GM12872 (cell line): ENCODE measurements around the gene NODAL.

ENCODE experiments used
- TF ChIP-seq, protein P1 (sequence below): IDR thresholded peaks from 3 replicates; pipeline ENCODE4 v1.5.1; 2011; ENCODE audit warnings: low read depth, mild to moderate bottlenecking, low read length, moderate library complexity; ENCODE audit not compliant: insufficient read depth

The NODAL gene

DNA sequence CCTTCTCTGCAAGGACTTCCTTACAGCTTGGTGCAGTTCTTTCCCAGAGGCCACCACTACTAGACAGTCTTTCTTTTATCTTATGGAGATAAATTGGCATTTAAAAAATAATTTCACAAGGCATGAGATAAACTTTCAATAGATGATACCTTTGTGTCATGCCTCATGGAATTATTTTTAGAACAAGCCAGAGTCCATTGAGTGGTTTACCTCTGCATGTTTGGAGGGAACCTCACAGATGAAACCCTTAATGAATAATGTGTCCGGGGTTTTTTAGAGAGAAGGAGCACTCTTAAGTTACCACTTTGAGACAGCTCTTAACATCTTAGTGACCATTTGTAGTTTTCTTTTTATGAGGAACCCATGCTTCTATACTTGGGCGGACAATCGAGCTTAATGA, 17.2 kb downstream of the NODAL start:
- TF ChIP-seq, protein P1, sequence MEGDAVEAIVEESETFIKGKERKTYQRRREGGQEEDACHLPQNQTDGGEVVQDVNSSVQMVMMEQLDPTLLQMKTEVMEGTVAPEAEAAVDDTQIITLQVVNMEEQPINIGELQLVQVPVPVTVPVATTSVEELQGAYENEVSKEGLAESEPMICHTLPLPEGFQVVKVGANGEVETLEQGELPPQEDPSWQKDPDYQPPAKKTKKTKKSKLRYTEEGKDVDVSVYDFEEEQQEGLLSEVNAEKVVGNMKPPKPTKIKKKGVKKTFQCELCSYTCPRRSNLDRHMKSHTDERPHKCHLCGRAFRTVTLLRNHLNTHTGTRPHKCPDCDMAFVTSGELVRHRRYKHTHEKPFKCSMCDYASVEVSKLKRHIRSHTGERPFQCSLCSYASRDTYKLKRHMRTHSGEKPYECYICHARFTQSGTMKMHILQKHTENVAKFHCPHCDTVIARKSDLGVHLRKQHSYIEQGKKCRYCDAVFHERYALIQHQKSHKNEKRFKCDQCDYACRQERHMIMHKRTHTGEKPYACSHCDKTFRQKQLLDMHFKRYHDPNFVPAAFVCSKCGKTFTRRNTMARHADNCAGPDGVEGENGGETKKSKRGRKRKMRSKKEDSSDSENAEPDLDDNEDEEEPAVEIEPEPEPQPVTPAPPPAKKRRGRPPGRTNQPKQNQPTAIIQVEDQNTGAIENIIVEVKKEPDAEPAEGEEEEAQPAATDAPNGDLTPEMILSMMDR, result no peak

DNA sequence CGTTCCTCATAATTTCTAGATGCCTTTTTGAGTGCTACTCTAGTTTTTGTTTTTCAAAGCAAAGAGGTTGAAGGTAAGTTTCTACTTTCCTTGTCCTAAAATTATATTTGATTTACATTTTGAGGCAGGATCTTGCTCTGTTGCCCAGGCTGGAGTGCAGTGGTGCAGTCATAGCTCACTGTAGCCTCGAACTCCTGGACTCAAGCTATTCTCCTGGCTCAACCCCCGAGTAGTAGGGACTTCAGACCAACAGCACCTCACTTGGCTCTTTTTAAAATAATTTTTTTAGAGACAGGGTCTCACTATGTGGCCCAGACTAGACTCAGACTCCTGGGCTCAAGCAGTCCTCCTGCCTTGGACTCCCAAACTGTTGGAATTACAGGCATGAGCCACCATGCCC, 22.8 kb downstream of the NODAL start:
- TF ChIP-seq, protein P1, result no peak

DNA sequence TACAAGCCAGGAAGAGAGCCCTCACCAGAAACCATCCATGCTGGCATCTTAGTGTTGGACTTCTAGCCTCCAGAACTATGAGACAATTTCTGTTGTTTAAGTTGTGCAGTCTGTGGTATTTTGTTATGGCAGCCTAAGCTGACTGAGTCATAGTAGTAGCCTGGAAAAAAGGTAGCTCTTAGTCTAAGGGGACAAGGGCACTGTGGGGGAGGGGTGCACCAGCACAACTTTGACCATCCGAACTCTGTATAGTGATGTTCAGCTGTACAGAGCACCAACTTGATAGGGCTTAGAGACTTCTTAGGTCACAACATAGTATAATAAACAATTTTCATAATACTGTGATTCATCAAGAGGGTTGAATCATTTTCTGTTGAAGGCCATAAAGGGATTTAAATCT, 23.3 kb downstream of the NODAL start:
- TF ChIP-seq, protein P1, result no peak

DNA sequence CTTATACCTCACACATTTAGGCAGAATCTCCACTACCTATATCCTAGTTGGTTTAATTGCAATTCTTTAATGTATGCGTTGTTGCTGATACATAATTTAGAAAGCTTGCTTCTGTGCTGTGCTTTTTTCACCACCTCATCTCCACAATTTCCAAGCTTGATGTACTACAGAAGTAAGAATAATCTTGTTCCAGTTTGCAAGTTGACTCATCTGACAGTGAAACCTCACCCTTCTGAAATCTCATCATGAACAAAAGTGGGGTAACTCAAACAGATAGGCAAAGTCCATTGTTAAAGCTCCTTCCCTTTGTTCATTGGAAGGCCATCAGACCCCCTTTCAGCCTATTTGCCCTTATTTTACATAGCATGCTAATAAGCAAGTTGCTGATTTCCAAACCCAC, 23.9 kb downstream of the NODAL start:
- TF ChIP-seq, protein P1, result no peak

DNA sequence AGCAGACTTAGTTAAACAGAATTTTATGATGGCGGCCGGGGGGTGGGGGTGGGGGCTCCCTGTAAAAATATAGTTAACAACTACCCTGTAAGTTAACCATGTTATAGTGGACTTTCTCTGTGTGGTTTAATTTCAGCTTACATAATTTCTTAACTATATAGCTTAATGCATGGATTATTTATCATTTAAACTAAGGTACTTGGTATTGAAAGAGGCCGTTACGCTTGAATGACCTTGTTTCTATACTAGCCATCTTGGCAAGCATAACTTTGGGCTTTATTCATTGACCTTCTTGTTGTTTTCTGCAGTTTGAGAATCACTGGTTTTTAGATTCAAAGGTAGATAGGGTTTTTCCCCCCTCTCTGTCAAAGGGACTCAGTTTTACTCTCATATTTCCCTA, 29.1 kb downstream of the NODAL start:
- TF ChIP-seq, protein P1, result no peak

DNA sequence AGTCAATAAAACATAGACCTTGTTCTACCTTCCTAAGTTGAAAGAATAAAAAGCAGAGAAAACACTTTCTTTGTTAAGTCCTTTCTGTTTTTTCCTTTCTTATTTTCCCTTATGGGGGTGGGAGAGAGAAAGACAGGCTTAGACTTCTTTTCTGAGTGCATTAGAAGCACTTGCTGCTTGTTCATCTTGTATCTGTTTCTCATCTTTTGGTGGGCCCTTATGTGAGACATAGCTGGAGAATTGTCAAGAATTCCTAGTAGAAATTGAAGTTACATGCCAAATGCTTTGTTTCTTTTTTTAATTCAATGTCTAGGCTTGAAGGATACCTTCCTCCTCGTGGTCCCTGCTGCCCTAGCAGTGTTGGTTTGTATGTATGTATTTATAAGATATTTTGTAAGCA, 30.9 kb downstream of the NODAL start:
- TF ChIP-seq, protein P1, result no peak

DNA sequence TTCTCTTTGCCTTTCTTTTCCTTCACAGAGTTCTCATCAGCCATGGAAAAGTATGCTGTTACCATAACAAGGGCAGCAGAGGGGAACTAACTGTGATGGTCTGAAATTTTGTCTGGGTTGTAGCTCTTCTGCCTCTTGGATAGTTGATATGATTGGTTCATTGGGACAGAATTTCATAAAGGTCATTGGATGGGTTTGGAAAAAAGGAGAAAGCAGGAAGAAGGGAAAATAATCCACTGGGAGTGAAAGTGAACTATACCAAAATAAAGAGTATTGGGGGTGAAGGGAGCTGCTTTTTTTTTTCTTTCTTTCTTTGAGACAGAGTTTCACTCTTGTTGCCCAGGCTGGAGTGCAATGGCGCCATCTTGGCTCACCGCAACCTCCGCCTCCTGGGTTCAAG, 31.7 kb downstream of the NODAL start:
- TF ChIP-seq, protein P1, result no peak
